ENCODE data around the gene CNNM3. TPM values are rescaled to one million over a fixed set of nuclear protein-coding genes. Genes with fewer than 3 reads are reported as not detected.

CNNM3 gene
- total RNA-seq, 1 donor from 2014 or later = 5.6 TPM

- Histone ChIP-seq H3K4me1 (ENCODE audit: insufficient read depth, low read length) (no peaks in the 10 kb centered on the region), H3K4me3 (ENCODE audit: insufficient read depth, low read depth, low read length) (no peak overlapping the region), H3K9me3 (ENCODE audit: insufficient read depth, low read depth, low read length) (no peaks in the 10 kb centered on the region), H3K4me2 (ENCODE audit: low read length) (no peak overlapping the region), H3K36me3 (ENCODE audit: insufficient read depth, low read length) (no peaks in the 10 kb centered on the region), H2AFZ (ENCODE audit: low read depth, low read length) (no peak overlapping the region), H3K9ac (ENCODE audit: low read length) (no peak overlapping the region), H4K20me1 (ENCODE audit: insufficient read depth, low read length) (no peaks in the 10 kb centered on the region), H3K79me2 (ENCODE audit: insufficient read depth, low read length) (no peaks in the 10 kb centered on the region), H3K27me3 (ENCODE audit: insufficient read depth, low read length) (peaks cover 5% of the 10 kb centered on the region), H3K27ac (ENCODE audit: low read depth, low read length) (no peak overlapping the region)
- no peak for TF ChIP-seq CTCF (IDR thresholded peaks at IDR 0.05; ENCODE audit: insufficient read depth, low read depth, low read length)
- no peak for TF ChIP-seq EZH2 (IDR thresholded peaks at IDR 0.05; ENCODE audit: insufficient read depth, low read length)
- DNase-seq (ENCODE audit: low read depth) (no peak), FAIRE-seq (no peak)
- peaks cover 18% of the 10 kb centered on the region for H3K4me1 Mint-ChIP-seq (ENCODE audit: low read depth, unreplicated experiment)
- H3K27ac Mint-ChIP-seq (ENCODE audit: unreplicated experiment) = no peak overlapping the region
- no peaks in the 10 kb centered on the region for H3K36me3 Mint-ChIP-seq (ENCODE audit: low read depth, unreplicated experiment)
- H3K4me3 Mint-ChIP-seq (ENCODE audit: unreplicated experiment) = no peak overlapping the region
- H3K9me3 Mint-ChIP-seq (ENCODE audit: unreplicated experiment) = no peaks in the 10 kb centered on the region
- H3K27me3 Mint-ChIP-seq (ENCODE audit: low read depth, unreplicated experiment) = peaks cover 10% of the 10 kb centered on the region
Observed at GRCh38 chr2:96878796-96879544, 62.9 kb downstream of the CNNM3 start.

- H3K36me3 ChIP-seq (ENCODE audit: insufficient read depth, low read length) = no peaks in the 10 kb centered on the region
- Mint-ChIP-seq H3K36me3 (ENCODE audit: low read depth, unreplicated experiment) (no peaks in the 10 kb centered on the region), H3K9me3 (ENCODE audit: unreplicated experiment) (no peaks in the 10 kb centered on the region), H3K4me1 (ENCODE audit: low read depth, unreplicated experiment) (peaks cover 18% of the 10 kb centered on the region), H3K27me3 (ENCODE audit: low read depth, unreplicated experiment) (peaks cover 14% of the 10 kb centered on the region), H3K27ac (ENCODE audit: unreplicated experiment) (no peak overlapping the region), H3K4me3 (ENCODE audit: unreplicated experiment) (no peak overlapping the region)
- no peaks in the 10 kb centered on the region for H3K4me1 ChIP-seq (ENCODE audit: insufficient read depth, low read length)
- H3K9ac ChIP-seq (ENCODE audit: low read length) = no peak overlapping the region
- no peaks in the 10 kb centered on the region for H4K20me1 ChIP-seq (ENCODE audit: insufficient read depth, low read length)
- FAIRE-seq (no peak), DNase-seq (ENCODE audit: low read depth) (no peak)
- H3K79me2 ChIP-seq (ENCODE audit: insufficient read depth, low read length) = no peaks in the 10 kb centered on the region
- H3K4me3 ChIP-seq (ENCODE audit: insufficient read depth, low read depth, low read length) = no peak overlapping the region
- H3K27ac ChIP-seq (ENCODE audit: low read depth, low read length) = no peak overlapping the region
- peaks cover 5% of the 10 kb centered on the region for H3K27me3 ChIP-seq (ENCODE audit: insufficient read depth, low read length)
- no peak overlapping the region for H3K4me2 ChIP-seq (ENCODE audit: low read length)
- H3K9me3 ChIP-seq (ENCODE audit: insufficient read depth, low read depth, low read length) = no peaks in the 10 kb centered on the region
- no peak overlapping the region for H2AFZ ChIP-seq (ENCODE audit: low read depth, low read length)
- TF ChIP-seq CTCF (IDR thresholded peaks at IDR 0.05; ENCODE audit: insufficient read depth, low read depth, low read length) = no peak
- TF ChIP-seq EZH2 (IDR thresholded peaks at IDR 0.05; ENCODE audit: insufficient read depth, low read length) = no peak
Observed at GRCh38 chr2:96879545-96880040, 63.5 kb downstream of the CNNM3 start.

GRCh38 chr2:96880891-96881273, 64.8 kb downstream of the CNNM3 start:
- H3K27ac ChIP-seq (ENCODE audit: low read depth, low read length) = no peak overlapping the region
- Mint-ChIP-seq H3K9me3 (ENCODE audit: unreplicated experiment) (no peaks in the 10 kb centered on the region), H3K27me3 (ENCODE audit: low read depth, unreplicated experiment) (peaks cover 17% of the 10 kb centered on the region), H3K4me1 (ENCODE audit: low read depth, unreplicated experiment) (peaks cover 12% of the 10 kb centered on the region), H3K27ac (ENCODE audit: unreplicated experiment) (no peak overlapping the region), H3K4me3 (ENCODE audit: unreplicated experiment) (no peak overlapping the region), H3K36me3 (ENCODE audit: low read depth, unreplicated experiment) (no peaks in the 10 kb centered on the region)
- no peaks in the 10 kb centered on the region for H3K79me2 ChIP-seq (ENCODE audit: insufficient read depth, low read length)
- H3K9ac ChIP-seq (ENCODE audit: low read length) = no peak overlapping the region
- no peak overlapping the region for H2AFZ ChIP-seq (ENCODE audit: low read depth, low read length)
- no peaks in the 10 kb centered on the region for H4K20me1 ChIP-seq (ENCODE audit: insufficient read depth, low read length)
- H3K4me1 ChIP-seq (ENCODE audit: insufficient read depth, low read length) = no peaks in the 10 kb centered on the region
- no peak for DNase-seq (ENCODE audit: low read depth)
- no peaks in the 10 kb centered on the region for H3K36me3 ChIP-seq (ENCODE audit: insufficient read depth, low read length)
- no peaks in the 10 kb centered on the region for H3K9me3 ChIP-seq (ENCODE audit: insufficient read depth, low read depth, low read length)
- H3K4me3 ChIP-seq (ENCODE audit: insufficient read depth, low read depth, low read length) = no peak overlapping the region
- no peak for TF ChIP-seq CTCF (IDR thresholded peaks at IDR 0.05; ENCODE audit: insufficient read depth, low read depth, low read length)
- no peak for TF ChIP-seq EZH2 (IDR thresholded peaks at IDR 0.05; ENCODE audit: insufficient read depth, low read length)
- FAIRE-seq = no peak
- no peak overlapping the region for H3K4me2 ChIP-seq (ENCODE audit: low read length)
- H3K27me3 ChIP-seq (ENCODE audit: insufficient read depth, low read length) = peaks cover 5% of the 10 kb centered on the region

Data from astrocyte (in vitro differentiated cells and primary cell).